ENCODE data around the gene CLMP. TPM values are rescaled to one million over a fixed set of nuclear protein-coding genes. Genes with fewer than 3 reads are reported as not detected.

Gene CLMP
- total and polyA plus RNA-seq, 2 donors (not counting 1 experiment from before 2014, with no cell fraction given) = 0.01 TPM; not detected in 1

DNA sequence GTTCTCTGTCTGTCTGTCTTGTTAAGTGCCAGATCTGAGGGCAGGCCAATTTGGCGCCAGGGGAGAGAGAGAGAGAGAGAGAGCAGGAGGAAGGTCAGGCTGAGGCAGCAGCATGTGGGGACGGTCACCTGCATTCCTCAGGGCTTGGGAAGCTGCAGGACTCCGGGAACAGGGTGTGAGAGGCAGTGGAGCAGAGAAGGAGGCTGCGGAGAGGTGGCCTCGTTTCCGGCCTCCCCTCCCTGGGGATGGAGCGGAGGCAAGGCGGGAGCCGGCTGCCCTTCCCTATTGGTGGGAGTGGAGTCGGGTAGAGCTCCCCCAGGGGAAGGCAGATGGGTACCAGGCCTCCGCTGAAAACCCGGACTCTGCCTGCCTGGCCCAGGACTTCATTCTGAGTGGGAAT, 9.7 kb downstream of the CLMP start:
- H3K79me2 ChIP-seq (ENCODE audit: control insufficient read depth, insufficient read depth, low read length) = no peaks in the 10 kb centered on the region
- no peak overlapping the region for H3K27ac ChIP-seq (ENCODE audit: low read length in 2 of 2)
- Mint-ChIP-seq H3K27ac (no peak overlapping the region), H3K4me1 (no peaks in the 10 kb centered on the region), H3K4me3 (no peak overlapping the region), H3K27me3 (peaks cover 64% of the 10 kb centered on the region), H3K9me3 (ENCODE audit: insufficient read depth) (no peaks in the 10 kb centered on the region)
- ATAC-seq (ENCODE audit: low read depth) (no peak), DNase-seq (no peak)
- H4K20me1 ChIP-seq (ENCODE audit: control insufficient read depth, insufficient read depth, low read length, poor library complexity, severe bottlenecking) = no peaks in the 10 kb centered on the region
- WGBS (ENCODE audit: insufficient coverage) = 72% methylated on average over 5 of the region's 12 CpGs
- H3K4me1 ChIP-seq (ENCODE audit: control insufficient read depth in 2 of 2, insufficient read depth in 2 of 2, low read length in 2 of 2) = no peaks in the 10 kb centered on the region
- H3K4me3 ChIP-seq (ENCODE audit: control extremely low read depth in 1 of 5, extremely low read depth in 1 of 5, insufficient read depth in 1 of 5, low read depth in 2 of 5, low read length in 4 of 5) = no peak overlapping the region
- H3K27me3 ChIP-seq (replicated peaks in 1 of 4; ENCODE audit: control extremely low read depth in 1 of 4, control insufficient read depth in 3 of 4, insufficient read depth in 4 of 4, low read length in 3 of 4) = peaks cover 0 to 15% (median 7%) of the 10 kb centered on the region in 4 experiments
- no peaks in the 10 kb centered on the region for H3K36me3 ChIP-seq (replicated peaks in 1 of 2; ENCODE audit: control extremely low read depth in 1 of 2, control insufficient read depth in 1 of 2, extremely low read depth in 1 of 2, insufficient read depth in 2 of 2, low read length in 1 of 2)
- H3K4me2 ChIP-seq (replicated peaks; ENCODE audit: low read depth, low read length, poor library complexity, severe bottlenecking) = no peak overlapping the region
- TF ChIP-seq EZH2 (IDR thresholded peaks at IDR 0.05; ENCODE audit: borderline replicate concordance, insufficient read depth, low read depth, low read length, poor library complexity, severe bottlenecking) = no peak
- TF ChIP-seq, protein P1, sequence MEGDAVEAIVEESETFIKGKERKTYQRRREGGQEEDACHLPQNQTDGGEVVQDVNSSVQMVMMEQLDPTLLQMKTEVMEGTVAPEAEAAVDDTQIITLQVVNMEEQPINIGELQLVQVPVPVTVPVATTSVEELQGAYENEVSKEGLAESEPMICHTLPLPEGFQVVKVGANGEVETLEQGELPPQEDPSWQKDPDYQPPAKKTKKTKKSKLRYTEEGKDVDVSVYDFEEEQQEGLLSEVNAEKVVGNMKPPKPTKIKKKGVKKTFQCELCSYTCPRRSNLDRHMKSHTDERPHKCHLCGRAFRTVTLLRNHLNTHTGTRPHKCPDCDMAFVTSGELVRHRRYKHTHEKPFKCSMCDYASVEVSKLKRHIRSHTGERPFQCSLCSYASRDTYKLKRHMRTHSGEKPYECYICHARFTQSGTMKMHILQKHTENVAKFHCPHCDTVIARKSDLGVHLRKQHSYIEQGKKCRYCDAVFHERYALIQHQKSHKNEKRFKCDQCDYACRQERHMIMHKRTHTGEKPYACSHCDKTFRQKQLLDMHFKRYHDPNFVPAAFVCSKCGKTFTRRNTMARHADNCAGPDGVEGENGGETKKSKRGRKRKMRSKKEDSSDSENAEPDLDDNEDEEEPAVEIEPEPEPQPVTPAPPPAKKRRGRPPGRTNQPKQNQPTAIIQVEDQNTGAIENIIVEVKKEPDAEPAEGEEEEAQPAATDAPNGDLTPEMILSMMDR (IDR thresholded peaks at IDR 0.05) = no peak
- ChIA-PET POLR2A (no interaction called here), CTCF (no interaction called here)
- no peaks in the 10 kb centered on the region for H3K9me3 ChIP-seq (ENCODE audit: control extremely low read depth in 1 of 3, control insufficient read depth in 2 of 3, insufficient read depth in 1 of 3, low read length in 2 of 3)
- H2AFZ ChIP-seq (ENCODE audit: insufficient read depth, low read depth, low read length, poor library complexity, severe bottlenecking) = no peak overlapping the region
- intact Hi-C loops (cut with micrococcal nuclease) = no loop called here
- no peak overlapping the region for H3K9ac ChIP-seq (ENCODE audit: low read length)

DNA sequence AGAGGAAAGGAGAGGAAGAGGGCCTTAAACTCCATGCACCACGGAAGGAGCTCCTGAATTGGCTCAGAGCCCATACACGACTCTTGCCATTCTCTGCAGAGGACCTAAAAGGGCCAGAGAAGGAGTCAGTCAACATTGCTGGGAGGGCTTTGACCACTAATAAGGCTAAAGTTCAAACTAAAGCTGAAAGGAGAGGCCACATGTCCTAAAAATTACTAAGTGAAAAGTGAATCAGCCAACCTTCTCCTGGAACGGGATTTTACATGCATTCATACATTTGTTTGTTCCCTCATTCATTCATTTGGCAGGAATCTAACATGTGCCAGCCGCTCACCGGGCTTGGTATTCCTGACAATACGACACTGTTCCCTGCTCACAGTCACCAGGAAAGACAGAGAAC, 10.5 kb downstream of the CLMP start:
- Histone ChIP-seq H3K4me2 (replicated peaks; ENCODE audit: low read depth, low read length, poor library complexity, severe bottlenecking) (no peak overlapping the region), H3K9me3 (ENCODE audit: control extremely low read depth in 1 of 3, control insufficient read depth in 2 of 3, insufficient read depth in 1 of 3, low read length in 2 of 3) (no peaks in the 10 kb centered on the region), H4K20me1 (ENCODE audit: control insufficient read depth, insufficient read depth, low read length, poor library complexity, severe bottlenecking) (no peaks in the 10 kb centered on the region), H3K9ac (ENCODE audit: low read length) (no peak overlapping the region), H2AFZ (ENCODE audit: insufficient read depth, low read depth, low read length, poor library complexity, severe bottlenecking) (no peak overlapping the region), H3K79me2 (ENCODE audit: control insufficient read depth, insufficient read depth, low read length) (no peaks in the 10 kb centered on the region), H3K36me3 (replicated peaks in 1 of 2; ENCODE audit: control extremely low read depth in 1 of 2, control insufficient read depth in 1 of 2, extremely low read depth in 1 of 2, insufficient read depth in 2 of 2, low read length in 1 of 2) (no peaks in the 10 kb centered on the region), H3K27me3 (replicated peaks in 1 of 4; ENCODE audit: control extremely low read depth in 1 of 4, control insufficient read depth in 3 of 4, insufficient read depth in 4 of 4, low read length in 3 of 4) (peaks cover 0 to 15% (median 5%) of the 10 kb centered on the region in 4 experiments), H3K27ac (ENCODE audit: low read length in 2 of 2) (no peak overlapping the region), H3K4me1 (ENCODE audit: control insufficient read depth in 2 of 2, insufficient read depth in 2 of 2, low read length in 2 of 2) (no peaks in the 10 kb centered on the region), H3K4me3 (ENCODE audit: control extremely low read depth in 1 of 5, extremely low read depth in 1 of 5, insufficient read depth in 1 of 5, low read depth in 2 of 5, low read length in 4 of 5) (no peak overlapping the region)
- no peak for TF ChIP-seq EZH2 (IDR thresholded peaks at IDR 0.05; ENCODE audit: borderline replicate concordance, insufficient read depth, low read depth, low read length, poor library complexity, severe bottlenecking)
- TF ChIP-seq, protein P1 (IDR thresholded peaks at IDR 0.05) = no peak
- ChIA-PET POLR2A (no interaction called here), CTCF (no interaction called here)
- ATAC-seq (ENCODE audit: low read depth) (no peak), DNase-seq (no peak)
- Mint-ChIP-seq H3K4me1 (no peaks in the 10 kb centered on the region), H3K4me3 (no peak overlapping the region), H3K27ac (no peak overlapping the region), H3K27me3 (peaks cover 67% of the 10 kb centered on the region), H3K9me3 (ENCODE audit: insufficient read depth) (no peaks in the 10 kb centered on the region)
- intact Hi-C loops (cut with micrococcal nuclease) = no loop called here
- WGBS (ENCODE audit: insufficient coverage) = 88% methylated on average over 6 of the region's 6 CpGs

All from B cell (primary cell).